Pancreas (tissue), 10 donors: ENCODE data around the gene RMDN3. TPM values are rescaled to one million over a fixed set of nuclear protein-coding genes. Genes with fewer than 3 reads are reported as not detected.

ENCODE experiments used
- ATAC-seq, 4 donors: fragments of 200-7000 bp; cut with Tn5 transposase; one replicate each; pipeline versions ENCODE4 v1.8.0 to v1.9.1; 2020; ENCODE audit warnings: mild to moderate bottlenecking in 4 of 4, moderate library complexity in 4 of 4
- DNase-seq, 6 donors: peaks; one replicate each; pipeline ENCODE4 v3.0.0-alpha.2; 2020
- FAIRE-seq: peaks from 2 replicates; lab custom pipeline; 2012; peaks lifted over from hg19 to GRCh38; lab: Jason Lieb, UNC
- H3K27ac ChIP-seq, 4 donors: fragments of 200-600 bp; sonication (generic); 1 replicate in 3 of 4; 2 replicates in 1 of 4; pipeline versions ENCODE4 v1.5.0 to v1.8.0; 2020
- H3K27me3 ChIP-seq, 4 donors: fragments of 200-600 bp; one replicate each; pipeline ENCODE4 v1.8.0; 2021
- H3K36me3 ChIP-seq, 3 donors: fragments of 200-600 bp; sonication (generic) in 1 of 3; one replicate each; pipeline versions ENCODE4 v1.5.0 to v1.8.0; 2020 to 2021
- H3K4me1 ChIP-seq, 3 donors: fragments of 200-600 bp; one replicate each; pipeline ENCODE4 v1.8.0; 2021
- H3K4me3 ChIP-seq, 4 donors: fragments of 200-600 bp; sonication (generic) in 2 of 4; one replicate each; pipeline versions ENCODE4 v1.5.0 to v1.8.0; 2020 to 2021
- H3K9me3 ChIP-seq, 4 donors: fragments of 200-600 bp; one replicate each; pipeline ENCODE4 v1.8.0; 2021
- WGBS, 2 donors: extraction: QIAGEN DNeasy Blood & Tissue Kit; methylation state at CpG; one replicate each; pipeline ENCODE4 v1.1.7; 2013; 5-methylcytosine and 5-hydroxymethylcytosine counted together
- intact Hi-C, 3 donors: fragments of 100-400 bp; cut with DNase I; formaldehyde crosslinking; loops; one replicate each; pipeline versions ENCODE4 v1.11.1 to v1.14.2; 2022
- polyA plus RNA-seq, 2 donors: library from polyadenylated mRNA; stranded (reverse); fragments of 200-250 nt; gene quantifications; one replicate each; pipeline ENCODE4 v1.2.3, GENCODE V29; 2013
- total RNA-seq, 6 donors: library from RNA; stranded (reverse); fragmentation: NEBNext Ultra II Directional in 4 of 6; extraction: Animal tissue kit (Norgen Biotek cat#: 25700) in 4 of 6; gene quantifications; one replicate each; pipeline versions ENCODE4 v1.2.1 to v1.2.4, GENCODE V29; 2021 to 2023
- TF ChIP-seq, protein P1 (sequence below), 4 donors: fragments of 200-600 bp; sonication (generic) in 3 of 4; IDR thresholded peaks; one replicate each; pipeline versions ENCODE4 v1.5.0 to v1.8.0; 2021; ENCODE audit warnings: antibody characterized with exemption in 4 of 4
- donor health status: healthy with polysubstance abuse.
- donor health status: DM: no; HTN: no; CAD: no; lungs with moderate emphysema.
- donor health status: DM: no; HTN: no; CAD: no.
- donor health status: control.
- donor health status: control.
- donor health status: Bipolar disorder and iron deficiency.
- donor health status: DM: yes; HTN: yes; CAD: no.
- donor health status: DM: no; HTN: no; CAD: no.
- donor health status: DM: no; HTN: no; CAD: no.
- donor health status: DM: yes; HTN: yes; CAD: no.

Gene RMDN3
- total and polyA plus RNA-seq, 8 donors: 11.9 to 21.3 (median 17.2) TPM

DNA sequence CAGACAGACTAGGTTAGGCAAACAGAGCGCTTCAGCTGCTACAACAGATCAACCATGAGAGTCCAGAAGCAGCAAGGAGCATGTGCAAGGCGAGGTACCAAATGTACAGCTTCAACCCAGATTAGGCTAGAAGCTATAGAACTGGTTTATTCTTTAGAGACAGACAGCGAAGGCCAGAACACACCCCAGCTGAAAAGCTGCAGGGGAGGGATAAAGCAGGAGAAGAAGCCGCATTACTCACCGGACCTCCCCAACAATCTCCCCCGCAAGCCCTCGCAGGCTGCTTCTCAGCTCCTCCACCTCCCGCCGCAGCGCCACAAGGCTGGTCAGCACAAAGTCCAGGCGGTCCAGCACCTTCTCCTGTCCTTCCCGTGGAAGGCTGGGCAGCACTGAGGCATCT, 3.3 kb downstream of the RMDN3 start:
- no peak for FAIRE-seq
- Histone ChIP-seq H3K4me1 (peaks cover 0 to 6% (median 3%) of the 10 kb centered on the region in 3 donors), H3K36me3 (peaks cover 0 to 9% (median 5%) of the 10 kb centered on the region in 3 donors), H3K9me3 (no peaks in the 10 kb centered on the region), H3K4me3 (no peak overlapping the region), H3K27ac (no peak overlapping the region), H3K27me3 (no peaks in the 10 kb centered on the region)
- ATAC-seq: no peak
- DNase-seq: peak in 1 of 6 donors; percentile 40
- 95% methylated on average over 12 of the region's 12 CpGs for WGBS, 2 donors
- intact Hi-C loops: no loop called here
- TF ChIP-seq, protein P1, sequence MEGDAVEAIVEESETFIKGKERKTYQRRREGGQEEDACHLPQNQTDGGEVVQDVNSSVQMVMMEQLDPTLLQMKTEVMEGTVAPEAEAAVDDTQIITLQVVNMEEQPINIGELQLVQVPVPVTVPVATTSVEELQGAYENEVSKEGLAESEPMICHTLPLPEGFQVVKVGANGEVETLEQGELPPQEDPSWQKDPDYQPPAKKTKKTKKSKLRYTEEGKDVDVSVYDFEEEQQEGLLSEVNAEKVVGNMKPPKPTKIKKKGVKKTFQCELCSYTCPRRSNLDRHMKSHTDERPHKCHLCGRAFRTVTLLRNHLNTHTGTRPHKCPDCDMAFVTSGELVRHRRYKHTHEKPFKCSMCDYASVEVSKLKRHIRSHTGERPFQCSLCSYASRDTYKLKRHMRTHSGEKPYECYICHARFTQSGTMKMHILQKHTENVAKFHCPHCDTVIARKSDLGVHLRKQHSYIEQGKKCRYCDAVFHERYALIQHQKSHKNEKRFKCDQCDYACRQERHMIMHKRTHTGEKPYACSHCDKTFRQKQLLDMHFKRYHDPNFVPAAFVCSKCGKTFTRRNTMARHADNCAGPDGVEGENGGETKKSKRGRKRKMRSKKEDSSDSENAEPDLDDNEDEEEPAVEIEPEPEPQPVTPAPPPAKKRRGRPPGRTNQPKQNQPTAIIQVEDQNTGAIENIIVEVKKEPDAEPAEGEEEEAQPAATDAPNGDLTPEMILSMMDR (IDR thresholded peaks at IDR 0.05): no peak

DNA sequence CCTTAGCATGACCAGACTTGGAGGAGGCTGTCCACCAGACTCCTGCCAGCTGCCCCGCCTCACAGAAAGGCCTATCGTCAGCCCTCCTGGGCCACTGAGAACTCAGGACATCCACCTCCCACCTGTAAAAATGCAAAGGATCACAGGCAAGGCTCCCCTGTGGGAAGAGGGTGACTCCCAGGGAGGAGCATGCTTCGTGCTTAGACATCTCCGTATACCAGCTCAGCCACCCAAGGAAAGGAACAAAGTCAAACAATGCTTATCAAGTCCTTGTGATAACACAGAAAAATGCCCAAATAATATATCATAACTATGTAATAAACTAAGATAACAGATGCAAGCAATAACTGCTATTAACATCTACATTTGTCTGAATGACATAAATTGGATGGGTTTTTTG, 4.2 kb downstream of the RMDN3 start:
- ATAC-seq (no peak), FAIRE-seq (no peak), DNase-seq (peak in 1 of 6 donors; percentile 24)
- Histone ChIP-seq H3K4me1 (peaks cover 0 to 6% (median 3%) of the 10 kb centered on the region in 3 donors), H3K36me3 (peaks cover 0 to 9% (median 5%) of the 10 kb centered on the region in 3 donors), H3K9me3 (no peaks in the 10 kb centered on the region), H3K27me3 (no peaks in the 10 kb centered on the region), H3K27ac (no peak overlapping the region), H3K4me3 (no peak overlapping the region)
- TF ChIP-seq, protein P1 (IDR thresholded peaks at IDR 0.05): no peak
- 65 to 70% methylated on average over 4 of the region's 4 CpGs for WGBS, 2 donors
- intact Hi-C loops: no loop called here

DNA sequence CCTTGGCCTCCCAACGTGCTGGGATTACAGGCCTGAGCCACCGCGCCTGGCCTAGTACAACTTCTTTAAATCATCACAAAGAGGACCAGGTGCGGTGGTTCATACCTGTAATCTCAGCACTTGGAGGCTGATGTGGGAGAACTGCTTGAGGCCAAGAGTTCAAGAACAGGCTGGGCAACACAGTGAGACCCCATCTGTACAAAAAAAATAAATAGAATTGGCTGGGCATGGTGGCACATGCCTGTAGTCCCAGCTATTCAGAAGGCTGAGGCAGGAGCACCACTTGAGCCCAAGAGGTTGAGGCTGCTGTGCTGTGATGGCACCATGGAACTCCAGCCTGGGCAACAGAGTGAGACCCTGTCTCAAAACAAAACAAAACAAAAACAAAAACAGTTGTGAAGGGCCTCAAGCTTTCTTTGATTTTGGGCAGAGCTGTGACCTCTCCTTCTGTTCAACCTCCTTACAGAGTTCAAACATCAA, 5.9 kb downstream of the RMDN3 start:
- 90 to 95% methylated on average over 4 of the region's 4 CpGs for WGBS, 2 donors
- Histone ChIP-seq H3K27me3 (no peaks in the 10 kb centered on the region), H3K4me3 (no peak overlapping the region), H3K36me3 (peaks cover 0 to 17% (median 5%) of the 10 kb centered on the region in 3 donors), H3K27ac (no peak overlapping the region), H3K4me1 (peaks cover 0 to 5% (median 0%) of the 10 kb centered on the region in 3 donors), H3K9me3 (no peaks in the 10 kb centered on the region)
- intact Hi-C loops: no loop called here
- DNase-seq (no peak), FAIRE-seq (no peak), ATAC-seq (no peak)
- TF ChIP-seq, protein P1 (IDR thresholded peaks at IDR 0.05): no peak

DNA sequence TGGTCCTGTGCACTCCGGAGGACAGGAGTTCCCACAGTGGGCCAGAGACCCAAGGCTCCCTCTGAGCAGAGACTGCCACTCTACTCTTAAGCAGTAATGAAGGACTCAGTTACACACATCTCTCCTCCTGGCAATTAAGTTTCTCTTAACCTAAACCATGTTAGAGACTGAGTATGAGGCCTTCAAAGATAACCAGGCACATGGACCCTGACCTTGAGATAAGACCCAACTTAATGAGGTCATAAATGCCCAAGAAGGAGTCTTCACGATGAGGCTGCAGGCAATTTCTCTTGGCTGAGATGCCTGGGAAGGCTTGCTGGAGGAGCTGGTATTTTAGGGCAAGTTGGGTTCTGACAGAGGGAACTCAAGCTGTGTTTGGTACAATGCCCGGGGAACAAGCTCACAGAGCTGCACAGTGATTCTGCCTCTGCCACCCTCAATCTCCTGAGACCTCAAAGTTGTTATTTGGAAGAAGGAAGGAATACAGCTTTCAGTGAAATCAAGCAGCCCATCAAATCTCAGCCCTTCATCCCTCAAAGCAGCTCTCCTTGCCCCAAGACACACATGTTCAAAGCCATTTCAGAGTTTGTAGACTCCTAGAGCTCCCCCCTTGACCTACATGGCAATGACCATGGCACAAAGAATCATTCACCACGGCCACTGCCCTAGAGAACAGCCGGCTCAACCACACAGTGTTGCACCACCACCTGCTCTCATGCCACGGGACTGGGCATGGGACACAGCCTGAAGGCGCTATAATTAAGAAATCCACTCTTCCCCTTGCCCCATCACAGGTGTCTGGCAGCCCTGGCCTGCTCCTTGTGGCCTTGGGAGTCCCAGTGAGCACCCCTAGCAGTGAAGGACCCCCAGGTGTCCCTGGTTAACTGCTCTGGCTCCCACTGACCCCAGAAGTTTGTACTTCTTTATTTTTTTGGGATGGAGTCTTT, 7.1 kb downstream of the RMDN3 start:
- no peak overlapping the region for H3K27ac ChIP-seq
- FAIRE-seq (no peak), ATAC-seq (peak in 1 of 4 donors; percentile 21), DNase-seq (no peak)
- H3K9me3 ChIP-seq: no peaks in the 10 kb centered on the region
- intact Hi-C loops: no loop called here
- H3K4me1 ChIP-seq: no peaks in the 10 kb centered on the region
- TF ChIP-seq, protein P1 (IDR thresholded peaks at IDR 0.05): no peak
- 65 to 74% methylated on average over 7 of the region's 7 CpGs for WGBS, 2 donors
- H3K27me3 ChIP-seq: no peaks in the 10 kb centered on the region
- peaks cover 0 to 29% (median 11%) of the 10 kb centered on the region in 3 donors for H3K36me3 ChIP-seq
- no peak overlapping the region for H3K4me3 ChIP-seq
